PC-9 (cell line): ENCODE data around the gene NMT2.

ENCODE experiments used
- EZH2 ChIP-seq: fragments of 200-600 bp; sonication (generic); IDR thresholded peaks from 2 replicates; pipeline ENCODE4 v1.8.0; 2017; ENCODE audit warnings: antibody characterized with exemption, low read depth
- TF ChIP-seq, protein P1 (sequence below): fragments of 200-600 bp; sonication (generic); conservative IDR thresholded peaks from 2 replicates; pipeline ENCODE4 v1.6.1; 2017; ENCODE audit warnings: mixed run types, antibody characterized with exemption, mild to moderate bottlenecking, moderate library complexity

DNA sequence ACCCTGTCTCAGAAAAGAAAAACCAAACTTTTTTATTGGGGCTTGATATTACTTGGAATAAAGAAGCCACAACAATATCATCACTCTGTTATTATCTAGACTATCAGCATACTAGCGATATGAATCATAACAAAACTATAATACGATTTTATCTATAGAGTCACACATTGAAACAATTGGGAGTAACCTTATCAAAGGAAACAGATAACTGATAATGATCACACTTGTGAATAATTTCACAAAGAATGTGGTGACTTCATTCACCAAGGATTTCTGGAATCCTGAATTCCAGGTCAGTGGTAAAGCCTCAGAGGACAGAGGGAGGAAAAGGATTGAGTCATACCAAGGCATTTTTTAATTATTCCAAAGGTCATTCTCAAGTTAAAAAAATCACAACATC lies 32.1 kb upstream of the NMT2 start:
- TF ChIP-seq, protein P1, sequence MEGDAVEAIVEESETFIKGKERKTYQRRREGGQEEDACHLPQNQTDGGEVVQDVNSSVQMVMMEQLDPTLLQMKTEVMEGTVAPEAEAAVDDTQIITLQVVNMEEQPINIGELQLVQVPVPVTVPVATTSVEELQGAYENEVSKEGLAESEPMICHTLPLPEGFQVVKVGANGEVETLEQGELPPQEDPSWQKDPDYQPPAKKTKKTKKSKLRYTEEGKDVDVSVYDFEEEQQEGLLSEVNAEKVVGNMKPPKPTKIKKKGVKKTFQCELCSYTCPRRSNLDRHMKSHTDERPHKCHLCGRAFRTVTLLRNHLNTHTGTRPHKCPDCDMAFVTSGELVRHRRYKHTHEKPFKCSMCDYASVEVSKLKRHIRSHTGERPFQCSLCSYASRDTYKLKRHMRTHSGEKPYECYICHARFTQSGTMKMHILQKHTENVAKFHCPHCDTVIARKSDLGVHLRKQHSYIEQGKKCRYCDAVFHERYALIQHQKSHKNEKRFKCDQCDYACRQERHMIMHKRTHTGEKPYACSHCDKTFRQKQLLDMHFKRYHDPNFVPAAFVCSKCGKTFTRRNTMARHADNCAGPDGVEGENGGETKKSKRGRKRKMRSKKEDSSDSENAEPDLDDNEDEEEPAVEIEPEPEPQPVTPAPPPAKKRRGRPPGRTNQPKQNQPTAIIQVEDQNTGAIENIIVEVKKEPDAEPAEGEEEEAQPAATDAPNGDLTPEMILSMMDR, result no peak
- TF ChIP-seq EZH2, result no peak
